Measurements from ENCODE around the gene ATF3. TPM values are rescaled to one million over a fixed set of nuclear protein-coding genes. Genes with fewer than 3 reads are reported as not detected.

ATF3 gene
- total RNA-seq, 4 donors from 2014 or later = 12.3 to 19.2 (median 13.7) TPM

- WGBS, 2 donors = 82 to 92% methylated on average over 4 of the region's 4 CpGs
- no peak for DNase-seq (ENCODE audit: low spot score in 2 of 2)
- H3K27ac ChIP-seq = no peak overlapping the region
- H3K4me3 ChIP-seq = no peak overlapping the region
- H3K9me3 ChIP-seq = no peaks in the 10 kb centered on the region
- H3K27me3 ChIP-seq = no peaks in the 10 kb centered on the region
- no peak for TF ChIP-seq POLR2A (IDR thresholded peaks at IDR 0.05)
- TF ChIP-seq CTCF (IDR thresholded peaks at IDR 0.05) = no peak
- no peaks in the 10 kb centered on the region for H3K4me1 ChIP-seq
- peaks cover 0 to 31% (median 15%) of the 10 kb centered on the region in 3 donors for H3K36me3 ChIP-seq
Measured at GRCh38 chr1:212622906-212623305, 14.3 kb downstream of the ATF3 start.

- WGBS, 2 donors = 95% methylated on average over 2 of the region's 2 CpGs
- Histone ChIP-seq H3K27ac (no peak overlapping the region), H3K4me1 (no peaks in the 10 kb centered on the region), H3K9me3 (no peaks in the 10 kb centered on the region), H3K4me3 (no peak overlapping the region), H3K27me3 (no peaks in the 10 kb centered on the region), H3K36me3 (peaks cover 0 to 24% (median 11%) of the 10 kb centered on the region in 3 donors)
- no peak for DNase-seq (ENCODE audit: low spot score in 2 of 2)
- TF ChIP-seq POLR2A (IDR thresholded peaks at IDR 0.05) (no peak), EP300 (IDR thresholded peaks at IDR 0.05) (no peak), CTCF (IDR thresholded peaks at IDR 0.05) (no peak)
Measured at GRCh38 chr1:212623603-212624002, 15.0 kb downstream of the ATF3 start.

GRCh38 chr1:212624976-212625501 lies 16.5 kb downstream of the ATF3 start:
- H3K4me1 ChIP-seq = peaks cover 0 to 5% (median 0%) of the 10 kb centered on the region in 4 donors
- no peak overlapping the region for H3K4me3 ChIP-seq
- TF ChIP-seq POLR2A (IDR thresholded peaks at IDR 0.05) = no peak
- no peak for TF ChIP-seq CTCF (IDR thresholded peaks at IDR 0.05)
- TF ChIP-seq EP300 (IDR thresholded peaks at IDR 0.05) = no peak
- DNase-seq (ENCODE audit: low spot score in 2 of 2) = no peak
- peaks cover 0 to 10% (median 0%) of the 10 kb centered on the region in 3 donors for H3K36me3 ChIP-seq
- 88 to 90% methylated on average over 18 of the region's 18 CpGs for WGBS, 2 donors
- no peak overlapping the region for H3K27ac ChIP-seq
- no peaks in the 10 kb centered on the region for H3K27me3 ChIP-seq
- no peaks in the 10 kb centered on the region for H3K9me3 ChIP-seq

GRCh38 chr1:212625781-212626450 lies 17.4 kb downstream of the ATF3 start:
- Histone ChIP-seq H3K9me3 (no peaks in the 10 kb centered on the region), H3K4me1 (peaks cover 0 to 8% (median 0%) of the 10 kb centered on the region in 4 donors), H3K27me3 (no peaks in the 10 kb centered on the region), H3K36me3 (peaks cover 0 to under 1% (median 0%) of the 10 kb centered on the region in 3 donors), H3K4me3 (no peak overlapping the region), H3K27ac (no peak overlapping the region)
- 90 to 91% methylated on average over 19 of the region's 19 CpGs for WGBS, 2 donors
- DNase-seq (ENCODE audit: low spot score in 2 of 2) = no peak
- no peak for TF ChIP-seq CTCF (IDR thresholded peaks at IDR 0.05)
- TF ChIP-seq POLR2A (IDR thresholded peaks at IDR 0.05) = no peak
- TF ChIP-seq EP300 (IDR thresholded peaks at IDR 0.05) = no peak

GRCh38 chr1:212628046-212628445 lies 19.5 kb downstream of the ATF3 start:
- 85 to 90% methylated on average over 5 of the region's 5 CpGs for WGBS, 2 donors
- TF ChIP-seq EP300 (IDR thresholded peaks at IDR 0.05) = no peak
- no peak for TF ChIP-seq CTCF (IDR thresholded peaks at IDR 0.05)
- no peak for TF ChIP-seq POLR2A (IDR thresholded peaks at IDR 0.05)
- Histone ChIP-seq H3K27ac (no peak overlapping the region), H3K9me3 (no peaks in the 10 kb centered on the region), H3K4me3 (no peak overlapping the region), H3K4me1 (peaks cover 0 to 8% (median 0%) of the 10 kb centered on the region in 4 donors), H3K27me3 (no peaks in the 10 kb centered on the region), H3K36me3 (no peaks in the 10 kb centered on the region)
- no peak for DNase-seq (ENCODE audit: low spot score in 2 of 2)
